ENCODE measurements around the gene FCRL4.
"Not testable (repeated sequence)": the region's sequence is repeated elsewhere in the genome, so short reads cannot be mapped to it uniquely, and the experiment has no call there.

Gene FCRL4

DNA sequence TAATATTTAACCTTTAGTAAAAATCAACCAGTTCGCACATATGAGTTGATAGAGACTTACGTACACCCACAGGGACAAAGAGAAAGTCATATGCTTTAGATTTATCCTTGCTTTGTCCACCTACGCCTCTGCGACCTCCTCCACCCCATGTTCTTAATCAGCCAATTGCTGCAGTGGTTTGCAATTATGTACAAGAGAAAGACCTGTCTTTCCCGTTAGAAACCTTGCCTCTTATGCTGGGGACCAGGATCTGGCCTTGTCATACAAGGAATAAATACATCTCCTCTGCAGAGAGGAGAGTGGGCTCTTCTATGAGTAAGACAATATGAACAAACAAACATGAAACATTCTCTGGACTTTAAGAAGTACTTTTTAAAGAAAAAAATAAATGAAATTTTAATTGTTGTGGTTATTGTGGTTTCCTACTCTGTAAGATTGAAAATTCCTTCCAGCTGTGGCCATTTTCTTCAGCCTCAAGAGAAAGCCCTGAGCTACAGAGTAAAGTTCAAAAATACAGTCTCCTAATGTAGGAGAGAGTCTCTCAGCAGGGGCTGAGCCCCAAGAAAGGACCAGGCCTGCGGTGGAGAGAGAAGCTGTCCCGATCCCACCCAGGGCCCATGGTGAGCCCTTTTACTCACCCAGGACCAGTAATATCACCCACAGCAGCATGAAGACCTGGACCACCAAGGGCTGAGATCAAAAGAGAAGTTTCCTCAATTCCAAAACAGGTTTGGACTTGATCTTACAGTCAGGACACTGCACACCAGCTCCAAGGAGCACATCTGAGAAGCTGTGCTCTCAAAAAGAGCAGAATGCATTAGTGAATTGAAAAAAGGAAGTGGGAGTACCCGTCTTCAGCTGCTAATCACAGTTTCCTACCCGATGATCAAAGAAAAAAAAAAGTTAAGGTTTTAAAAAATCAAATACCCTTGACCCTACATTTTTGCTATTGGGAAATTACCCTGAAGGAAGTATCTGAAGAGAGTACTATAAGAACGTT lies 45.9 kb downstream of the FCRL4 start, which contains the start of gene FCRL5:
TSS of gene FCRL5 (minus strand) at position 822 of the 1,000 bp plus-strand sequence. CDS start at position 669, 153 bp downstream.
- no peak for DNase-seq

GRCh38 chr1:157548081-157548480 lies 49.8 kb downstream of the FCRL4 start:
- not testable (repeated sequence) for DNase-seq

DNA sequence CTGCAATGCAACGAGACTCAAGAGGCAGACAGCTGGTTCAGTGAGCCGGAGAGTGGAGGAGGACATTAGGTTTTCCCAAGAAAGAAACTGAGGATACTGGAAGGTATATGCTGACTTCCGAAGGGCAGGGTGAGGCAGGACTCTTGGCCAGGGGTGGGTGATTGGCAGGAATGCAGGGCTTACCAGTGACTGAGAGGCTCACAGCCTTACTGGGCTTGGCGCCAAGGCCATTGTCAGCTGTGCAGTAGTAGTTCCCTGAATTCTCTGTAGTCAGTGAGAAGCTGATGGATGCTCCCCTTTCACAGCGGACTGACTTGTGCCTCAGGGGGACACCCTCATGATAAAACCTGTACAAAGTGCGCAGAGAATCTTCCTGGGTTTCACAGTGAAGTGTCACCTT lies 55.2 kb downstream of the FCRL4 start:
- DNase-seq: no peak

GRCh38 chr1:157540852-157541251 lies 57.0 kb downstream of the FCRL4 start:
- no peak for DNase-seq

- no peak for DNase-seq
These were observed 57.6 kb downstream of the FCRL4 start for GRCh38 chr1:157540160-157540748.

DNA sequence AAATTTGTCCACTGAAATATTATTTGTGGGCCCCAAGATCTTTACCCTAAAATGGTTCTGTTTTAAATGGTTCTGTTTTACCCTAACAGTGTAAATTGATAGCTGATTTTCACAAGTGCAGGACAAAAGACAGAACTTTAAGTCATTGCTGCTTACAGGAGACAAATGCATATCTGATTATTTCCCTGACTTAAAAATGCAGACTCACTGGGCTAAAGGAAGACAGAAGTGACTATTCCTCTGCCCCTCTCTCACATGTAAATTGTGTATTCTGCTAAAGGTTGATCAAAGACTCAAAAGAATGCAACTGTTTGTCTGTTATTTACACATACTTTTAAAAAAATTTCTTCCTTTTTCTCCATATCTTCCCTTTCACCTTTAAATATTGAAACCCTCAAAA lies 58.3 kb downstream of the FCRL4 start:
- no peak for DNase-seq

DNA sequence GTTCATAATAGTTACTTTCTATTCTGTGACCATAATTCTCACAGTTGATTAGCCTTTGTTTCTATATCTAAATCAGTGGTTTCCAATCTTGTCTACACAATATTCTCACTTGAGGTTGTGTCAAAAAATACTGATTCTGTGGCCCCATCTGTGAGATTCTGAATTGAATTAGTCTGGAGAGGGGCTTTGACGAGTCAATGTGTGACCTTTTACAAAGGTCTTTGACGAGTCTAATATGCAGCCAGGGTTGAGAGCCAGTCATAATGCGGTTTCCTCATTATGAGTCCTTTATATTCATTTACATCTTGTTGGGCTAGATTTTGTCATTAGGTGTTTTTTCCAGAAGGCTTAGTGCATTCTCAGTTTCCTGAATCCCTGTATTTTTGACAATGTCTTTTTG lies 65.3 kb downstream of the FCRL4 start:
- no peak for DNase-seq

DNA sequence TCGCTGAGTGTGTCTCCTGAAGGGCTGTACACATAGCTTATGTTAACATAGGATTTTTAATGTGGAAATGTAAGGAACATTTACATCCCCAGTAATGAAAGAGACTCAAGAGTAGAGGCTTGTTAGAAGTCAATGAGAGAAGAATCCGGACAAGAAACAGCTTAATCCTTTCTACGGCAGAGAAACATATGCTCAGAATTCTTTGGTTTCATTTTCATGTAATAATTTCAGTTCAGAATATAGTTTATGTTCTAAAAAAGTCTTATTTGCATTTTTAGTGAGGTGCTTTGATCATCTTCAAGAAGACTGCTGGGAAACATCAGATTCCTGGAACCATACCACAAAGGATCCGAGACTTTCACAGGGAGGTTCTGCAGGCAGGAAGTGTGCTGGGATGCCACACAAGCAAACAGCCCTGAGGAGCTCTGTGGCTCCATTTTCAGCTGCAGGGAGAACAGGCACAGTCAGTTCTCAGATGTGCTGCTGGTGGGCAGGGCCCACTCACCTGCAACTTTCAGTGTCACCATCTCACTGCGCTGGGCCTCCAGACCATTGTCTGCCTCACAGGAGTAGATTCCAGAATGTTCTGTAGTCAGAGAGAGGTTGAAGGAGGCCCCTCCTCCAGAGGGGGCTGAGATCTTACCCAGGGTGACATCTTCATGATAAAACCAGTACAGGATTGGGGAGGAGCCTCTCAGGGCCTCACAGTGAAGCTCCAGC lies 74.0 kb downstream of the FCRL4 start:
- no peak for DNase-seq
